GM12873 (cell line): ENCODE results near the gene ST6GALNAC3.

ENCODE experiments used
- CTCF ChIP-seq: IDR thresholded peaks from 2 replicates; pipeline ENCODE4 v1.5.1; 2012; ENCODE audit warnings: low read depth, mild to moderate bottlenecking, moderate library complexity, low read length, control low read depth; ENCODE audit not compliant: insufficient read depth; ENCODE audit errors: missing control alignments

Gene ST6GALNAC3

GRCh38 chr1:76059451-76059850 is 15.1 kb upstream of the ST6GALNAC3 start:
- TF ChIP-seq CTCF: no peak

DNA sequence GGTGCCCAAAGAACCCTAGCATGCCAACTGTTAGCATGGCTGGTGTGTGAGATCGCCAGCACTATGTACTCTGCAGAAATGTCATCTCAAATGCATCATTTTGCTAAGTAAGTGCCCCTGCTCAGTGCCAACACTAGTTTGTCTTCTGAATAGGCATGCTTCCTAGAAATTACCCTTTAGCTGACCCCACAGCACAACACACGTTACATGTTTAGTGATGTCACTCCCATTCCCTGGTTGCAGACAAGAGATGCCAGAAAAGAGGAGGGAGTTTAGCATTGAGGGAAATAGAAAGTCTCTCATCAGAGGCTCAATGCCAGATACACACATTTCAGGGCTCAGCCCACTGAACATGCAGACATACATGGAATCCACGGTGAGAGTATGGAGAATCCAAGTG is 9.3 kb upstream of the ST6GALNAC3 start:
- no peak for TF ChIP-seq CTCF

DNA sequence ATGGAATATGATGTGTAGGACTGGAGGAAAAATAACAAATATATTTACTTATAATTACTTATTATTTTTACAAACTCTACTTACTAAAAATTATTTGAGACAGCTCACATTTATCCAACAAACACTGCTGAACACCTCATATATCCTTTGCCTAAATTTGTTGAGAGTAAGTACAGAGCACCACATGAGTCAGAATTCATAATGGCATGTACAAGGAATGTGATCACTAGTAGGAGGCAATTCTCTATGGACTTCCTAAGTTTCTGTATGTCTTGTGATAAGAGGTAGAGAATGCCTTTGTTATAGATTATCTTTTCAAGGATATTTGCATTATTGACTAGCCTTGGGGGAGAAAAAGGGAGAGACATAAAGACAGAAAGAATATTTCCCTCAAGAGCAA is 8.2 kb upstream of the ST6GALNAC3 start:
- TF ChIP-seq CTCF: no peak

DNA sequence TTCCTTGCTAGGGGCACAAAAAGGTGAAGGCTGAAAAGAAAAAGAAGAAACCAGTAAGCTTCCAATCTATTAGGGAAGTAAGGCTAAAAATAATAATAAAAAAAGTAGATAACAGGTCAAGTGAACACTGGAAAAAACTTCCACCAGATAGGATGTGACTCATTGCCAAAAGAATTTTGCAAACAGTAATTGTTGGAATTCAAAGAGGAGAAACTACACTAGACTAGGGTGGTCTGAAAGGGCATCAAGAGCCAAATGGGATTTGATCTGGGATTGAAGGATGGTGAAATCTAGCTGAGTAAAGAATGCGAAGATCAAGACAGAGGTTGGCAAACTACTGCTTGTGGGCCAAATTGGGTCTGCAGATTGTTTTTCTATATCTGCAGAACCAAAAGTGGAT is 6.0 kb upstream of the ST6GALNAC3 start:
- no peak for TF ChIP-seq CTCF

DNA sequence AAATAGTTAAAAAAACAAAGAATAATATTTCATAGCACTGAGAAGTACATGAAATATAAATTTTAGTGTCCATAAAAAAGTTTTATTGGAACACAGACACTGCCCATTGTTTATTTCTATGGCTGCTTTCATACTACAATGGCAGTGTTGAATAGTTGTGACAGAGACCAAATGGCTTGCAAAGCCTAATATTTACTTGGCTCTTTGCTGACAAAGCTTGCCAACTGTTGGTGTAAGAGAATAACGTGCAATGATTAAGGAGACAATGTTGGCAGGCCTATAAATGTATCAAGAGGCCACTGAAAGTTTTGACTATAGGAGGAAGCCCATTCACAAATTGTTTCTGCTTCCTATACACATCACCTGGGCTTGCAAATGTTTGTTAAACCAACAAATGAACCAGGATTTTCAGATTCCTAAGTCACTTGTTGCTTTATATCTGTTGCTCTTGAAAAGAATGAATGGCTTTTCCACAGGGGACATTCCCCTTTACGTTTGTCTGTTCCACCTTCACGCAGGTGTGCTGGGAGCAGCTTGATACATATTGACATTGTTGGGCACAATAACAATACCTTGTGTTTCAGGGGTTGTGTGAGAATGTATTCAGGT is 5.5 kb upstream of the ST6GALNAC3 start:
- no peak for TF ChIP-seq CTCF

DNA sequence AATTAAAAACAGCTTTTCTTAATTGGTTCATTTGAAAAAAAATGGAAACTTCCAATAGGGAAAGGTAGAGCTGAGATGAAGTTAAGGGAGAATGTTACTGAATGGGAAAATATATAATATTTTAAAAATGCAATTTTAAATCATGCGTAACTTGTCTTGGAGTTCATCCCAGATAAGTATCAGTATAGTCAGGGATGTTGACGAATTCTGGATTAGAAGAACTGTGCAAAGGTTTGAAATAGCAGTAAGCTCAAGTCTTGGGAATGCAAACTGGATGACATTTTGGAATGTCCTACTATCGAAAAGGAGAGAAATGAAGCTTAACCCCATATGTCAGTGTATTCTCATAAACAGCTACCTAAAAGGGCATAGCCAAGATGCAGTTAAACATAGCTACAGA is 4.0 kb upstream of the ST6GALNAC3 start:
- TF ChIP-seq CTCF: no peak

- TF ChIP-seq CTCF: no peak
Measured at GRCh38 chr1:76073481-76073880, 1.1 kb upstream of the ST6GALNAC3 start.

DNA sequence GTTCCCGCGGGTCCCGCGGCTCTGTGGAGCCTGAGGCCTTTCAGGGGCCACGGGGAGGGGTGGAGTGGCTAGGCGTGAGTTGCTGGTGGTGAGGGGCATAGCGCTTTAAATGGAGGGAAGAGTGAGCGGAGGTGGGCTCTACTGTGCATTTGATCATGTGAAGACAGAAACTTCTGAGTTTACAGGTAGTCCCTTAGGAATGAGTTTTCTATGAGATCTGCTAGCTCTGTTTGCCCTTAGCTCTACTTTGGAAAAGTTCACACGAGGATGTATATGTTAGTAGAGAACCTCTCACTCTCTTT is 593 bp downstream of the ST6GALNAC3 start:
- no peak for TF ChIP-seq CTCF
